DMS153 (cell line): ENCODE data around the gene TOR1A.
"Not testable (repeated sequence)": the region's sequence is repeated elsewhere in the genome, so short reads cannot be mapped to it uniquely, and the experiment has no call there.

Experiments
- DNase-seq: peaks from one replicate; lab custom pipeline; 2025; lab: John Stamatoyannopoulos, UW

Gene TOR1A

GRCh38 chr9:129822898-129823541 lies 916 bp downstream of the TOR1A start:
- no peak for DNase-seq

- DNase-seq = no peak
Measured at GRCh38 chr9:129816501-129817435, 7.2 kb downstream of the TOR1A start.

- DNase-seq = no peak
Measured at GRCh38 chr9:129815278-129815677, 8.7 kb downstream of the TOR1A start.

GRCh38 chr9:129814432-129815223 lies 9.3 kb downstream of the TOR1A start:
- DNase-seq = no peak

DNA sequence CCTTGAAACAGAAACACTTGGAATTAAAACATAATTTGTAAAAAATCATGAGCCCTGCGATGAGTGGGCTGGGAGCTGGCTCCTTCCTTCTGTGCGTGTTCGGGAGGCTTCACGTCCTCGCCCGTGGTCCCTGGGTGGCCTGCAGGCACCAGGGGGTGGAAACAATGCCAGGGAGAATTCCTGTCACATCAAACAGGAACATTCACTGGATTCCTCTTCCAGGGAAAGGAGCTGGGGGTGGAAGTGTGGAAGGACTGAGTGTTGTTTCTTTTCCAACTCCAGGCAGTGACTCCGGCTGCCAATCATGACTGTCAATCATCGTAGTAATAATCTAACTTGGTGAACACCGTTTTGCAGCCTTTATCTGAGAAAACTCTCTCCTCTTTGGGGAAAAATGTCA lies 10.3 kb downstream of the TOR1A start:
- no peak for DNase-seq

- DNase-seq = no peak
Measured at GRCh38 chr9:129812385-129812784, 11.6 kb downstream of the TOR1A start.

- DNase-seq = no peak
Measured at GRCh38 chr9:129811967-129812363, 12.0 kb downstream of the TOR1A start.

DNA sequence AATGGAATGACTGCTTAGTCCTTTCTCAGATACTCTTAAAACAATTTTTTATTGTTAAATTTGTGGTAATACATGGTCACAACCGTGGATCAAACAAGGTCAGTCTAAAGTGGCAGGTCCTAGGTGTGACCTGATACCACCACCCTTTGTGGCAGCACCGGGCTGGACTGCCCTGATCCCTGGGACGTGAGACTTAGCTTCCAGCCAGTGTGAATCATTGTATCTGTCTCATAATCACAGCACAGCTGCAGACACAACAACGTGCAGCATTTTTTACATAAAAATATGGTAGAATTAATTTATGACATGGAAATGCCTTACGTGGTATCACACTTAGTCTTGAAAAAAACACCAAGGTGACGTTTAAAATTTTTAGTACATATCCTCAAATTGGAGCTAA lies 13.1 kb downstream of the TOR1A start:
- no peak for DNase-seq

GRCh38 chr9:129810116-129810515 lies 13.8 kb downstream of the TOR1A start:
- no peak for DNase-seq

DNA sequence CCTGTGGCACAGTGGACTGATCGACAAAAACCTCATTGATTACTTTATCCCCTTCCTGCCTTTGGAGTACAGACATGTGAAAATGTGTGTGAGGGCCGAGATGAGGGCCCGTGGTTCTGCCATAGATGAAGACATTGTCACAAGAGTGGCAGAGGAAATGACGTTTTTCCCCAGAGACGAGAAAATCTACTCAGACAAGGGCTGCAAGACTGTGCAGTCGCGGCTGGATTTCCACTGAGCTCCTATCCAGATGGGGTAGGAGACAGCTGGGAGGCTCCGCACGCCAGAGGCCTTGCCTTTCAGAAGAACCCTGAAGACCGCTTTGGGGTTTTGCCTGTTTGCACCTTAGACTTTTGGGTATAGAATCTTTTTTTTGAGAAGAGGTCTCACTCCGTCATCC lies 14.6 kb downstream of the TOR1A start:
- no peak for DNase-seq

- no peak for DNase-seq
Measured at GRCh38 chr9:129806061-129806460, 17.9 kb downstream of the TOR1A start.

DNA sequence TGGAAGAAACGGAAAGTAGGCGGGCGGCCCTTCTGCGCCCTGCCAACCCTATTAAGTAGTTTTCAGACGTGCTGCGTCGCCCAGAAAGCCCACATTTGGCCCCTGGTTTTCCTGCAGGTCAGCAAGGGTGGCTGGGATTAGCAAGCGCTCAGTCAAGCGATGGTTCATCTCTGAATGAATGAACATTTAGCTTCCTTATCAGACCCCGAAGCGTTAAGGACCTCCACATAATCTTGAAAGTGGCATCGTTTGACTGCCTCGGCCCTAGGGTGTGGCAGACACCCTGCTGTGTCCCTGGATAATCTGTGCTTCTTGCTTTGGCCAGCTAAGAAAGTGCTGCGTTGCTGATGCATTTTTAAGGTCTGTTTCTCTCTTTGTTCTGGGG lies 20.3 kb downstream of the TOR1A start:
- DNase-seq = no peak

- peak; percentile 76 for DNase-seq
Measured at GRCh38 chr9:129802833-129803675, 20.9 kb downstream of the TOR1A start, which contains the start of gene TOR1B. TSS of gene TOR1B (plus strand) at chr9:129803184. CDS start at chr9:129803213, 29 bp downstream.

DNA sequence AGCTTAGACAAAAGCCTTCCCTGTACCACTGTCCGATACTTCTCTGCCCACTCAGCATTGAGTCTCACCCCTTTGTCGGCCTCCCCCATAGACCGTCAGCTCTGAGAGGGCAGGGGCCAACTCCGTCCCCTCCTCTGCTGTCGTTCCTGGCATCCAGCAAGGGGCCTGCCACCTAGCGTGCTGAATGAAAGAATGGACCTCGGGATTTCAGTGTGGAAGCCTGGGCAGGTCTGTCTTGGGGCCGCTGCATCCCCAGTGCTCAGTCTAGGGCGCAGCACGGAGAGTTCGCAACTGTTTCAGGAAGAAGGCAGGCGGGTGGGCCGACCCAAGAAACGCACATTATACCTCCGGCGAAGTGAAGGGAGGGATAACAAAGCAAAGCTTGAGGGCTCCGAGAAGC lies 22.4 kb downstream of the TOR1A start:
- no peak for DNase-seq

DNA sequence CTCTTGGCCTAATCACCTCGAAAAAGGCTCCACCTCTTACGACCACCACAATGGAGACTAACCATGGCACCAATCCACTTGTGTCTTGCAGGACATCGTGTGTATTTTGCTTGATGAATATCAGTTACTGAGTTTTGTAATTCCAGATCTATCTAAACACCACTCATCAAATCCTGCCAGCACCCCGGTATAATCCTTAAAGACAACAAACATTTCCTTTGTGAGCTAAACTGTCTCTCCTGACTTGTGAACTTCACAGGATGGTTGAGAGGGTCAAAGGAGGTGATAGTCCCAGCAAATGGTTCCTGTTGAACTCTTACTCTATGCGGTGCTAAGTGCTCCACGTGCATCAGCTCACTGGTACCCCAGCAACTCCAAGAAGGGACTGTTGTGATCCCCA lies 25.0 kb downstream of the TOR1A start:
- no peak for DNase-seq

DNA sequence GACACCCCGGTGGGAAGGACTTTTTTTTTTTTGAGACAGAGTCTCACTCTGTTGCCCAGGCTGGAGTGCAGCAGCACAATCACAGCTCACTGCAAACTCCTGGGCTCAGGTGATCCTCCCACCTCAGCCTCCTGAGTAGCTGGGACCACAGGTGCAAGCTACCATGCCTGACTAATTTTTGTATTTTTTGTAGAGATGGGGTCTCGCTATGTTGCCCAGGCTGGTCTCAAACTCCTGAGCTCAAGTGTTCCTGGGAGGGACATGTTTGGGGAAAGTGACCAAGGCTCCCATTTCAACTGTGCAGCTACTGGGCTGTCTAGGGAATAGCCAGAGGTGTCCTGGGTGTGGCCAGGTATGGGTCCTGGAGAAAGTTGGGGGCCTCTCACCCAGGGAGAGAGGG lies 27.9 kb downstream of the TOR1A start:
- DNase-seq = not testable (repeated sequence)

DNA sequence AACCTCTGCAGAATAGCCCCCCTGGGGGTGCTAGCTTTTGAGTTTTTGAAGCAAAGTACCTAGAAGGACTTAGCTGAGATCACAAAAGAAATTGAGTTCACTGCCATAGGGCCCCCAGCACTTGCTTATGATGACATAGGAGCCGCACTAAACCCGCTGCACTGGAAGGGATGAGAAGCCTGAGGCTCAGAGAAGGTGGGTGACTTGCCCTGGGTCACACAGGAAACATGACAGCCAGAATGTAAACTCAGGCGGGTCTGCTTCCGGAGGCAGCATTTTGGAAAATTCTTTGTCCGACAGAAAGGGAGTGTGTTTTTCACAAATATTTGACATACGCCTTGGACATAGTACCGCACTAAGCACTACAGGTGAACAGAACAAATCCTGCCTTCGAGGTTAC lies 29.4 kb downstream of the TOR1A start:
- DNase-seq = no peak

GRCh38 chr9:129786481-129786880 lies 37.5 kb downstream of the TOR1A start:
- no peak for DNase-seq

- no peak for DNase-seq
Measured at GRCh38 chr9:129785866-129786265, 38.1 kb downstream of the TOR1A start.

- DNase-seq = not testable (repeated sequence)
Measured at GRCh38 chr9:129784970-129785369, 39.0 kb downstream of the TOR1A start.

- DNase-seq = peak; percentile 52
Measured at GRCh38 chr9:129783516-129784361, 40.2 kb downstream of the TOR1A start.
